Fibroblast of villous mesenchyme (primary cell): ENCODE results near the gene GLT8D1. TPM values are rescaled to one million over a fixed set of nuclear protein-coding genes. Genes with fewer than 3 reads are reported as not detected.

Source experiments
- DNase-seq: peaks from one replicate; pipeline ENCODE4 v3.0.0-alpha.2; 2010; ENCODE audit warnings: low read depth
- H3K4me3 ChIP-seq: 2 replicates; pipeline ENCODE4 v1.5.1; 2011; ENCODE audit warnings: low read depth, mild to moderate bottlenecking, low read length
- total RNA-seq: library from RNA; depleted of rRNA; stranded (reverse); fragments of >200 nt; gene quantifications from 2 replicates; pipeline ENCODE4 v1.2.3, GENCODE V29; 2012
- TF ChIP-seq, protein P1 (sequence below): IDR thresholded peaks from 2 replicates; pipeline ENCODE4 v1.5.1; 2012; ENCODE audit warnings: low read depth, mild to moderate bottlenecking, low read length; ENCODE audit not compliant: insufficient read depth

Gene GLT8D1
- total RNA-seq, 1 donor, result 108 TPM

DNA sequence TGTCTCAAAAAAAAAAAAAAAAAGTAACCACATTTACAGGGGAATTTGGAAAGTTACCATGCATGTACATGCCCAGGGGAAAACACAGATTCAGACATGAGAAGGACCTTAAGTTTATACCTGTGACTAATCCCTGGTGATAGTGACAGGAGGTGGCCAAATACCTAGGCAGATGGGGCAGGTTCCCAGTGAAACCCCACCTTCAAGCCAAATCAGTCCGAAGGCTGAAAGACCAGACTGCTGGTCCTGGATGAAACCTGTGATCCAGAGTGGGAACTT is 16.1 kb upstream of the GLT8D1 start:
- no peak overlapping the region for H3K4me3 ChIP-seq
- TF ChIP-seq, protein P1, sequence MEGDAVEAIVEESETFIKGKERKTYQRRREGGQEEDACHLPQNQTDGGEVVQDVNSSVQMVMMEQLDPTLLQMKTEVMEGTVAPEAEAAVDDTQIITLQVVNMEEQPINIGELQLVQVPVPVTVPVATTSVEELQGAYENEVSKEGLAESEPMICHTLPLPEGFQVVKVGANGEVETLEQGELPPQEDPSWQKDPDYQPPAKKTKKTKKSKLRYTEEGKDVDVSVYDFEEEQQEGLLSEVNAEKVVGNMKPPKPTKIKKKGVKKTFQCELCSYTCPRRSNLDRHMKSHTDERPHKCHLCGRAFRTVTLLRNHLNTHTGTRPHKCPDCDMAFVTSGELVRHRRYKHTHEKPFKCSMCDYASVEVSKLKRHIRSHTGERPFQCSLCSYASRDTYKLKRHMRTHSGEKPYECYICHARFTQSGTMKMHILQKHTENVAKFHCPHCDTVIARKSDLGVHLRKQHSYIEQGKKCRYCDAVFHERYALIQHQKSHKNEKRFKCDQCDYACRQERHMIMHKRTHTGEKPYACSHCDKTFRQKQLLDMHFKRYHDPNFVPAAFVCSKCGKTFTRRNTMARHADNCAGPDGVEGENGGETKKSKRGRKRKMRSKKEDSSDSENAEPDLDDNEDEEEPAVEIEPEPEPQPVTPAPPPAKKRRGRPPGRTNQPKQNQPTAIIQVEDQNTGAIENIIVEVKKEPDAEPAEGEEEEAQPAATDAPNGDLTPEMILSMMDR, result no peak
- no peak for DNase-seq

DNA sequence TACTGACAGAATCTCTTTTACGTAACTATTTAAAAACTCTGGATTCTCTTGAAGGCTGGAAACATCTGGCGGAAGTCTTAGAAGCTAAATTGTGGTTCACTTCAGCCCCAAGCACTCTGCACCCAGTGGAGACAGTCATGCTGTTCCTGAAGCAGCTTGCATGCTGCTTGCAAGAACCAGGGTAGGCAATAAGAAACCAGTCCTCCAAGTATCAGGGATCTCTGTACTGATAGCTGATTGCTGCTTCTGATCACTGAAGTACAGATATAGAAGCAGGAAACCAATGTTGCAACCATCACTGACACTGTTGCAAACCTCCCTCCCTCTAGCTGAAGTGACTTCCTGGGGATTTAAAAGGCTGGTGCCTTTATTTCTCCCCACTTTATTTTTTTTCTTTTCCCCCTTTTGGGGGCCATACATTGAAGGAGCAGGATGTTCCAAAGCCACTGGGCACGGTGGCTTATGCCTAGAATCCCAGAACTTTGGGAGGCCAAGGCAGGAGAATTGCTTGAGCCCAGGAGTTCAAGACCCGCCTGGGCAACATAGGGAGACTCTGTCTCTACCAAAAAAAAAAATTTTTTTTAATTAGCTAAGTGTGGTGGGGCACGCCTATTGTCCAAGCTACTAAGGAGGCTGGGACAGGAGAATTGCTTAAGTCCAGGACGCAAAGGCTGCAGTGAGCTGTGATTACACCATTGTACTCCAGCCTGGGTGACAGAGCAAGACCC is 15.6 kb upstream of the GLT8D1 start:
- TF ChIP-seq, protein P1, result no peak
- no peak overlapping the region for H3K4me3 ChIP-seq
- peak; percentile 82 for DNase-seq

DNA sequence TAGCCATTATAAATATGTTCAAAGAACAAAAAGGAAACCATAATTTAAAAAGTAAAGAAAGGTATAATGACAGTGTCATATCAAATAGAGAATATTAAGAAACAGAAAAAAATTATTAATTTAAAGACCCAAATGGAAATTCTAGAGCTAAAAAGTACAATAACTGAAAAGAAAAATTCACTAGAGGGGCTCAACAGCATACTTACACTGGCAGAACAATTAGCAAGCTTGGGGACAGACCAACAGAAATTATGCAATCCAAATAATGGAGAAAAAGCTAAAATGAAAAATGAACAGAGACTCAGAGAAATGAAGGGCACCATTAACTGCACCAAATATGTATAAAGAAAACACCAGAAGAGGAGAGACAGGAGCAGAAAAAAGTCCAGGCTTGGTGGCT is 14.0 kb upstream of the GLT8D1 start:
- no peak for DNase-seq
- H3K4me3 ChIP-seq, result no peak overlapping the region
- TF ChIP-seq, protein P1, result no peak

DNA sequence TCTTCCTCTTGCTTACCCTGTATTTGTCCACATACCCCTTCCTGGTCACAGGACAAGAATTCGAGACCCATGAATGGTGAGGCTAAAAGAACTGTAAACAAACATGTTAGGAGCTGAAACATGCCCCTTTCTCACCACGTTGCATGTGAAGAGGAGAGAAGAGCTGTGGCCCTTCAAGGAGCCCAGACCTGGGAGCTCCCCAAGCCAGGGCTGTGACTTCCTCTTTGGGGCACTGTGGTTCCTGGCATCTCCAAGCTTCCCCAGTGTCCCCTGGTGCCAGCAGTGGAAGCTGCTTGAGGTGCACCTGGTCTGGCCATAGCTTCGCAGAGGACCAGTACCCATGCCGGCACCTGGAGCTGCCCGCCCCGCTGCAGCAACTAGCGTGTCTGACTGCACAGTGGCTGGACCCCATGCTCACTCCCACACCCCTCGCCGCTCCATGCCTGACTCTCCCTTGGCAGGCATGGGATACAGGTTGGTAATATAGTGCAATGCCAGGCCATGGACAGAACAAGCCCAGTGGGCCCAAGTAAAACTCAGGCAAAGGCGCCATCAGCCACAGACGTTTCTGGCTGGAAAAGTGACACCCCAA is 10.2 kb upstream of the GLT8D1 start:
- DNase-seq, result no peak
- TF ChIP-seq, protein P1, result no peak
- H3K4me3 ChIP-seq, result no peak overlapping the region

DNA sequence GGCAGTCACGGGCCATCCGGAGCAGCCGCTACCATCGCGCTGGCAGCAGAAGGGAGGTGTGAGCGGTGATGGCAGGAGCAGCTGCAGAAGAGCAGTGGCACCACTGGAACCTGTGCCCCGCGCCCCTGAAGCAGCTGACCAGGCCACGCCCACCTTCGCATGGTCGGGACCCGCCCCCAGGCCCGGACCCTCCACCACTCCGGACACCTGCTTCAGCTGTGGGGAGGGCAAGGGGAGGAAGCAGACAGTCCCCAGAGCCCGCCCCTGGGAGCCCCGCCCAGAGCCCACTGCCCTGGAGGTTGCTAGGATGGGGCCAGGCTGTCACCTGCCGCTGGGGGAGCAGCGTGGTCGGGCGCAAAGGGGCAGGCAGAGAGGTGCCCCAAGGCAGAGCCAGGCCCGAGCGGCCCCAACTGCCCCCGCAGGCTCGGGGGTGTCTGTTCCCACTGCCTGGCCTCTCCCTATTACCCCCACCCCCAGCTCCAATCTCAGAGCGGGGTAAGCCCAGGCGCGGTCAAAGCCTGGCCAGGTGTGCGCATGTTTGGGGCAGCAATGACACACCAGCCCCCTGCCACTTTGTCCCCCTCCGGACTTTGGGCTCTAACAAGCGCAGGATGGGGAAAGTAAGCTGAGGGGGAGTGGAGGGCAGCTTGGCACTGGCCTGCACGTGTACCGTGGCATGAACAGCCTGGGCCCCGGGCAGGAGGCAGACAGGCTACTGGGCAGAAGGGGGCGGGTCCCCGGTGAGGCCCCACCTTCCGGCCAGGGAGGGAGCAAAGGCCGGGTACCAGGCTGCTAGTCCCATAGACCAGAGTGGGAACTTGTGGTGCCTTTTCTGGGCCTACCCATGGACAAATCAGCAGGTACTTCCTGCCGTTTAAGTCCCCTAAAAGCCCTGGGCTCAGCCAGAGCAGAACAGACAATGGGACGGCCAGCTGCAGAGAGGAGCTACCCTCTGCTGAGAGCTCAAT is 9.0 kb upstream of the GLT8D1 start:
- DNase-seq, result no peak
- TF ChIP-seq, protein P1, result no peak
- H3K4me3 ChIP-seq, result no peak overlapping the region

DNA sequence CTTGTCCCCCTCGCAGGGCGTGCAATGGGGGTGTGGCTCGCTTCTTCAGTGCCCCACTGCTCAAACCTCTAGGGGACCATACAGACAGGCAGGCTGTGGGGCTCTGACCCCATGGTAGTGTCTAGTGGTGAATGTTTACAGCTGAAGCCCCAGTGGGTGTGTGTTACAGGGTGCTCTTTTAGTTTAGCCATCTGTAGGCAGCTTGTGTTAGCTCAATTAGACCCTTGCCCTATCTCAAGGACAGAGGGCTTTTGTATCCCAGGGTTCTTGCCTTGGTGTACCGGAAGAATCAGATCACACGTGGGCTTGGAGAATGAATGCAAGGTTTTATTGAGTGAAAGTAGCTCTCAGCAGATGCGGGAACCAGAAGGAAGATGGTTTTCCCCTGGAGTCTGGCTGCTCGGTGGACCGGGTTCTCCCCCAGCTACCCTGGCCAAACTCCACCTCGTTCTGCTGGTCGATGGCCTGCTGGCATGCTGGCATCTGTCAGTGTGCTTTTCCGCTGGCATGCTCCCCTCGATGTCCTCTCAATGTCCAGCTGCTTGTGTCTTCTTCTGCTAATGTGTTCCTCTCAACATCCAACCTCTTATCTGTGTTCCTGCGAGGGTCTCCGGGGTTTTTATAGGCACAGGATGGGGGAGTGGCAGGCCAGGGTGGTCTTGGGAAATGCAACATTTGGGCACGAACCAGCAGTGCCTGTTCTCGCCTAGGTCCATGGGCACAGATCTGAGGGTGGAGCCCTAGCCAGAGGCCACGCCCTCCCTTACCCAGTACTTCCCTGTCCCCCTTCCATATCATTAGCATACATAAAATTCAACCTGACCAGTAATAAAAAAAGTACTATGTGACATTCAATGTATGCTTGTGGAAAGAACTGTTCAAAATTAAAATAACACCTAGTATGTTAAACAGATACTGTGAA is 7.0 kb upstream of the GLT8D1 start:
- DNase-seq, result no peak
- TF ChIP-seq, protein P1, result no peak
- no peak overlapping the region for H3K4me3 ChIP-seq
